Myocyte (in vitro differentiated cells): ENCODE measurements around the gene HERC6. TPM values are rescaled to one million over a fixed set of nuclear protein-coding genes. Genes with fewer than 3 reads are reported as not detected.
"Not testable (repeated sequence)": the region's sequence is repeated elsewhere in the genome, so short reads cannot be mapped to it uniquely, and the experiment has no call there.

Source experiments
- DNase-seq: peaks from one replicate; pipeline ENCODE4 v3.0.0-alpha.2; 2012; ENCODE audit warnings: low read depth
- polyA plus RNA-seq: library from polyadenylated mRNA; unstranded; fragments of >200 nt; gene quantifications from one replicate; pipeline ENCODE4 v1.2.1, GENCODE V29; 2012; ENCODE audit warnings: missing spikeins
- total RNA-seq: library from RNA; depleted of rRNA; stranded (reverse); fragments of >200 nt; gene quantifications from 2 replicates; pipeline ENCODE4 v1.2.3, GENCODE V29; 2014

The HERC6 gene
- total RNA-seq = 9.1 and 11.7 TPM in 2 replicates
- polyA plus RNA-seq = 1.9 TPM

DNA sequence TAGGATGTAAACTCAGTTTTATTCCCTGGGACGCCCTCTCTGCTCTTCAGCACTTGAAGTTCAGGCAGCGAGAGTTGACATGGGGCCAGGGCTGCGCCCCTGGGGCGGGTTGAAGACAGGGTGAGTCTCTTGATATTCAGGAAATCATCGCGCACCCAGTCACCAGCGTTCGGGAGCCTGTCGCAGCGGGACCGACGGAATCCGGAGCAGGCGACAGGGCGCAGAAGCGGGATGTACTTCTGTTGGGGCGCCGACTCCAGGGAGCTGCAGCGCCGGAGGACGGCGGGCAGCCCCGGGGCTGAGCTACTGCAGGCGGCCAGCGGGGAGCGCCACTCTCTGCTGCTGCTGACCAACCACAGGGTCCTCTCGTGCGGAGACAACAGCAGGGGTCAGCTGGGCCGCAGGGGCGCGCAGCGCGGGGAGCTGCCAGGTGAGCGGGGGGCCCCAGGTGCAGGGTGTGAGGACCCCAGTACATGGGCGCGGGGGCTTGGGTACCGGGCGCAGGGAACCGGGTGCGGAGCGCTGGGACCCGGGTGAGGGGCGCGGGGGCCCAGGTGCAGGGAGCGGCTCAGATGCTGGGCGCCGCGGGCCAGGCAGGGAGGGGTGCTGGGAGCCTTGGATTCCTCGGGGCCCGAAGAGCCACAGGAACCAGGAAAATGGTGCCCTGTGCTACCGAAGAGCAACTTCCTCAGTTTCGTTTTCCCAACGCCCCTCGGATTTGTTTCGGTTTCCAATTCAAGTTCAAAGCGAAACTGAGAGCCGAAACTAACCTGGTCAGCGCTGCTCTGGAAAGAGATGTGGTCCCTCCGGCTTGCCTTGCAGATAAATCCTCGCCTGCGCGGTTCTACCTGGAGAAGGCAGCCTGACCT, at the start of gene HERC6:
TSS of gene HERC6 (plus strand) at position 162 of the 869 bp plus-strand sequence. CDS start at position 232, 70 bp downstream.
- peak; percentile 77 for DNase-seq

DNA sequence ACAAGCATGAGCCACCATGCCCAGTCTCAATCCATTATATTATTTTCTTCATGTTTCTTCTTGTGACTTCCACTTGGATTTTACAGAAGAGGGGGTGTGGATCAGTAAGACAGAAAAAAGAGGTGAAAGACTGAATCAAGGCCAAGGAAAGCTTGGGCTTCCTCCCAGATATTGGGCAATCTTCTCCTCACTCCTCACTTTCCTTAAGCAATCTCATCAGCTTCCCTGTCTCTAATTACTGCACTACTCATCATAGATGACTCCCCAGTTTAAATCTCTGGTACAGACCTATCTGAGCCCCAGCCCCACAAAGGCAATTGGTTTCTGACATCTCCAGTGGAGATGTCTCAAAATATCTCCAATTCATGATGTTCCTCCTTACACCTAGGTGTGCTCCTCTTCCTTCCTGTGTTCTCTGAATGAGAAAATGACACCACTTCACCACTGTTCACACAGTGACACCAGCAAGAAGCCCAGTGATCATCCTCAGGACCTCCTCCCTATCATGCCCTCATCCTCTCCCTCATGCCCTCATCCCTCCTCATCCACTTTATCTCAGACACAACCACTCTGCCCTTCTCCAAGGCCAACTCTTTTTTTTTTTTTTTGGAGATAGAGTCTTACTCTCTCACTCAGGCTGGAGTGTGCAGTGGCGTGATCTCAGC, 44.8 kb upstream of the HERC6 start:
- no peak for DNase-seq

DNA sequence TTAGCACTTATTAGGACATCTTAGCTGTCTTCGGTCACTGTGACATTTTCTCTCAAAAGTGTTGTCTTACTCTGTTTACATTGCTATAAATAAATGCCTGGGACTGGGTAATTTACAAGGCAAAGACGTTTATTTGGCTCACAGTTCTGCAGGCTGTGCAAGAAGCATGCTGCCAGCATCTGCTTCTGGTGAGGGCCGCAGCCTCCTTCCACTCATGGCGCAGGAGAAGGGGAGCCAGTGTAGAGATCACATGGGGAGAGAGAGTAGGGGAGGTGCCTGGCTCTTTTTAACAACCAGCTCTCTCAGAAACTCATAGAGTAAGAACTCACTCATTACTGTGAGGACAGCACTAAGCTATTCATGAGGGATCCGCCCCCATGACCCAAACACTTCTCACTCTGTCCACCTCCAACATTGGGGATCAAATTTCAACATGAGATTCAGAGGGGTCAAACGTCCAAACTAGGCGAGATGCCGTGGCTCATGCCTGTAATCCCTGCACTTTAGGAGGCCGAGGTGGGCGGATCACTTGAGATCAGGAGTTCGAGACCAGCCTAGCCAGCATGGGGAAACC, 43.5 kb upstream of the HERC6 start:
- peak; percentile 13 for DNase-seq

DNA sequence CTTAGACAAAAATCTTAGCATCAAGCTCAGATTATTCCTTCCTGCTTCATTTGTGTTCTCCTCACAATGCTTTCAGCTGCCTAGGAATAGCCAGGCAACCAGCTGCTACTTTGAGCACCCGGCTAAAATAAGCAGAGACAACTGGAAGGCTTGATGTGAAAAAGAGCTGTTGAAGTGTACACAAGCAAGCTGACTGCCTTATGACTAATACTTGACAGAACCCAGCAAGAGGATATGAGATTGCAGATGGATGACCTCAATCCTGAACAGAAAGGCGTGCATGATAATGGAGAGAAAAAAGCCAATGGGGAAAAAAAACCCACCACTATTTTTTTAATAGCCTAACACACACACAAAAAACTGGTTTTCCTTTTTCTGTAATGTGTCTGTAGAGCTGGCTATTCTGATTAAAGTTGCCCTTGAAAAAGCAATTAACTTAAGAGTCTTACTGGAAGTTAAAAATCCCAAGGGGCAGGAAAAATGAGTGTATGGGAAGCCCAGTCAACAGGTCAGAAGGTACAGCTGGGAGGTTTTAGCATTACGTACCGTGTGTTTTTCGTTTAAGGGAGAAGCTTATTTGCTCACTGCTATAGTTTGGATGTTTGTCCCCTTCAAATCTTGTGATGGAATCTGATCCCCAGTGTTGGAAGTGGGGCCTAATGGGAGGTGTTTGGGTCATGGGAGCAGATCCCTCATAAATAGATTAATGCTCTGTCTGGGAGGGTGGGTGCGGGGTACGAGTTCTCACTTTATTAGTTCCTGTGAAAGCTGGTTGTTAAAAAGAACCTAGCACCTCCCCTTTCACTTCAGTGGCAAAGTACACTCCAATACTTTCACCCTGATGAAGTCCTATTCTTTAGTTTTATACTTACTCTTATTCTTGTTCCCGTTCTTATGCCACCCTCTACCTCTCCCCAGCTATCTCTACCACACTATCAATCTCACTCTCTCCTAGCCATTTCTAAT, 37.1 kb upstream of the HERC6 start:
- peak; percentile 98 for DNase-seq

DNA sequence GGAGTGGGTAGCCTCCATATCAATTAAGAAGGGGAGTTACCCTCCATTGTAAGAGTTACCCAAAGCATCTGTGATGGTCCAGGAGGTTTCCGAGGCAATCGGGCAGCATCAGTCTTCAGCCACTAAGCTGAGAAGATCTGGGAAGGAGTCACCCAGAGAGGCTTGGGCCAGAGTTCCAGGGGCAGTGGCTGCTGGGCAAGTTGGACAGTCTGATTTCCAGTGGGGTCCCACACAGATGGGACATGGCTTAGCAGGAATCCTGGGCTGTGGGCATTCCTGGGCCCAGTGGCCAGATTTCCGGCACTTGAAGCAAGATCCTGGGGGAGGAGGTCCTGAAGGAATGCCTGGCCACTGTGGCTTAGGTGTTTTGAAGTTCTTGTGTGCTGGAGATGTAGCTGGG, 31.8 kb upstream of the HERC6 start:
- not testable (repeated sequence) for DNase-seq

DNA sequence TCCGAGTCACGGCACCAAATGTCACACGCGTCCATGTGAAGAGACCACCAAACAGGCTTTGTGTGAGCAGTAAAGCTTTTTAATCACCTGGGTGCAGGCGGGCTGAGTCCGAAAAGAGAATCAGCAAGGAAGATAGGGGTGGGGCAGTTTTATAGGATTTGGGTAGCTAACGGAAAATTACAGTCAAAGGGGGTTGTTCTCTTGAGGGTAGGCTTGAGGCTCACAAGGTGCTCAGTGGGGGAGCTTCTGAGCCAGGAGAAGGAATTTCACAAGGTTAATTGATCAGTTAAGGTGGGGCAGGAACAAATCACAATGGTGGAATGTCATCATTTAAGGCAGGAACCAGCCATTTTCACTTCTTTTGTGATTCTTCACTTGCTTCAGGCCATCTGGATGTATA, 29.9 kb upstream of the HERC6 start:
- not testable (repeated sequence) for DNase-seq

DNA sequence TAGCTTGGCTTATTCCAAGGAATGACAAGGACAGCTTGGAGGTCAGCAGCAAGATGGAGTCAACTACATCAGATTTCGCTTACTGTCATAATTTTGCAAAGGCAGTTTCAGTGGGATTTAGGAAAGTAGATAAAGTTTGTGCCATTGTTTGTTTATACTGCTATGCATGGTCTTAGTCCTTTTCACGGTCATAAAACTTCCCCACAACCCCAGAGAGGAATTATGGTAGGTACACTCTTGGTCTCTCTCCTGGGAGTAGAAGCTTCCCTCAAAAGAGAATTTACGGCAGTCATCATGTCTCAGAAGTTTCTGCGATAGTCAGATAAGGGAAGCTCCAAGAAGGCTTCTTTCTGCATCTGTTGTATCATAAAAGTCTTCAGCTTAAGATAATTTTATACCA, 27.9 kb upstream of the HERC6 start:
- DNase-seq = no peak

DNA sequence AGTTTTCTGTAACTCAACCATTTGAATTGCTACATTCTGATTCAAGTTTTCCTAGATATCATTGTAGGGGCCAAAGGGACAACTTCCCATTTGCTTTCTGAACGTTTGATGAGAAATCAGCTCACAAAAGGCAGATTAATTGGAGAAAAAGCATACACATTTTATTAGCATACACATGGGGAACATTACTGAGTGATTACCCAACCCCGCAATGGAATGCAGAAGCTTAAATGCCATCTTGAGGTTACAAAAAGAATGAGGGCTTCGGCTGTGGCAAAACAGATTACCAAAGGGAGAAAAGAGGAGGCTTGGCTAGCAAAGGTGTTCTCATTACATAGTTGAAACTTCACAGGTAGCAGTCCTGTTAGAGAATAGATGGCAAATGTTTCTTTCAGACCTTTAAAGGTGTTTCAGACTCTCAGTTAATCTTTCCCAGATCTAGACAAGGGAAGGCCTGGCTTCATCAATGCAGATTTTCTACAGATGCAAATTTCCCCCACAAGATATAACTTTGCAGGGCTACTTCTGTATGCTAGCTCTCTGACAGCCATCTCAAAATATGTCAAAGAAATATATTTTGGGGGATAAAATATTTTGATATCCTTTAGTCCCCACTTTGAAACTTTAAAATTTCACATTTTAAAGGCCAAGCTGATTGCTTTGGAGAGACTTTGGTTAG, 26.5 kb upstream of the HERC6 start:
- DNase-seq = peak; percentile 82

DNA sequence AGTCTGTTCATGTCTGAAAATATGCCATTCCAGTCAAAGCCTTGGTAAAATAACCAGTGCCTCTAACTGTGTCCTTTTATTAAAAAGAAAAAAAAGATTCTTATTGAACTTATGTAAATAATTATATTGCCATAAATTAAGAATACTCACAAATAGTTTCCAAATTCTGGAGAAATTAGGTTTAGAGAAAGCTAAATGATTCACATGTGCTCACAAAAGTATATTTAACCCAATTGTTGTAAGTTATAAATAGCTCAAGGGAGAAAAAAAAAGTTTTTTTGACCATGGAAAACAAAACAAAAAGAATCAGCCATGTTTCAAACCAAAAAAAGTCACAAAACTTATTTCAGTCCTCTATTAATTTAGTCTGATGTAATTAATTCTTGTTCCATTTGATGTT, 25.3 kb upstream of the HERC6 start:
- no peak for DNase-seq

DNA sequence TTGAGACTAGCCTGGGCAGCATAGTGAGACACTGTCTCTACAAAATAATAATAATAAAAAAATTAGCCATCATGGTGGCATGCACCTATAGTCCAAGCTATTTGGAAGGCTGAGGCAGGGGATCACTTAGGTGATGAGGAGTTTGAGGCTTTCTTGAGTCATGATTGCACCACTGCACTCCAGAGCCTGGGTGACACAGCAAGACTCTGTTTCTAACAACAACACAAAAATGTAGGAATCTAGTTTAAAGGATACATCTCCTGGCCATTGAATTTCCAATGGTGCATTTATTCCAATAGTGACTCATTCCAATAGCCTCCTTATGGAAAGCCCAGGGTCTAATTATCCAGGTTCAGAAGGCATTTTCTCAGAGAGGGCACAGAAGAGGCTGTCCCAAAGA, 21.9 kb upstream of the HERC6 start:
- no peak for DNase-seq

DNA sequence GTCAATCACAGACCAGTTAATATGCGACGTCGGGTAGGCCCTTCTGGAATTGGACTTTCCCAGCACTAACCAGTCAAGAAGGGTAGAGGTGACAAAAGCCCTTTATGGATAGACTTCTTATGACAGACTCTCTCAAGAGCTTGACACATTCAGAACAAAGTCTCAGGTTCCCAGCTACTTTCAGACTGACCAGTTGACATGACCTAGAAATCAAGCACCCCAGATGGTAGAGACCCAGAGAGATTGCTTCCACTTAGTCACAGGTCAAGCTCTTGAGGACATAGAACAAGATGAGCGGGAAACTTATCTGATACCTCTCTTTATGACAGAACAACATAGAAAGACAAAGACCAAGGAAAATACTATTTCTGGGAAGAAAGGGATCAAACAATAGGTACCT, 21.4 kb upstream of the HERC6 start:
- no peak for DNase-seq

DNA sequence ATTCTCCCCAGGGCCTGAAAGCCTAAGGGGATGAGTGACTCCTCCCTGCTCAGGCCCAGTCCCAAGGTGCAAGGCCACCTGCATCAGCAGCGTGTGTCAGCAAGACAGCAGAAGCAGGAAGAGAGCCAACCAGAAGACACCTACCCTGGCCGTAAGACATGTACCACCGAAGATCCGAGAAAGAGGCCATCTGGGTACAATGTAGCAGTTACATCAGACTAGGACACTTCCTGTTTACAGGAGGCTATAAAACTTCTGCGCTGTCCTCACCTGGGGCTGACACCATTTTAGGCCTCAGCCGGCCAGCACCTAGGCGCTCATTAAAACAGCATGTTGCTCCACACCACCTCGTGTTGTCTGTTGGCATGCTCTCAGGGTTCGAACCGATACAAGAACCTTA, 19.1 kb upstream of the HERC6 start:
- DNase-seq = no peak

DNA sequence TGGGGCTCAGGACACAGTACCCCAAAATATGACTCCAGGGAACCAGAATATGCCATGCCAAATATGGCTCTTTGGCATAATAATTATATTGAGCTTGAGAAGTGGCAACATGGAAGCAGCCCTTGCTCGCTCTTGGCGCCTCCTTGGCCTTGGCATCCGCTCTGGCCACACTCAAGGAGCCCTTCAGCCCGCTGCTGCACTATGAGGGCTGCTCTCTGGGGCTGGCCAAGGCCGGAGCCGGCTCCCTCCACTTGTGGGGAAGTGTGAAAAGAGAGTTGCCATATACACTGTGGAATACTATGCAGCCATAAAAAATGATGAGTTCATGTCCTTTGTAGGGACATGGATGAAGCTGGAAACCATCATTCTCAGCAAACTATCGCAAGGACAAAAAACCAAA, 18.4 kb upstream of the HERC6 start:
- no peak for DNase-seq

DNA sequence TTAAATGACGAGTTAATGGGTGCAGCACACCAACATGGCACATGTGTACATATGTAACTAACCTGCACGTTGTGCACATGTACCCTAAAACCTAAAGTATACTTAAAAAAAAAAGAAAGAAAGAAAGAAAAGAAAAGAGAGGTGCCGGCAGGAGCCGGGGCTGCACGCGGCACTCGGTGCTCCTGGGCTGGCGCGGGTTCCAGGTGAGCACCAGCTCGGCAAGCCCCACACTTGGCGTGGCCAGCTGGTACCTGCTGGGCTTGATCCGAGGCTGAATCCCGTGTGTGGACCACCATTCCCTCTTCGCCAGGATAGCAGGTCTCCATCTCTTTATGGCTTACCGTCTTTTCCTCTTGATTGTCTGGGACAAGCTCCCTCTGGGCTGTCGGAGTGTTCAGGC, 17.9 kb upstream of the HERC6 start:
- DNase-seq = no peak

DNA sequence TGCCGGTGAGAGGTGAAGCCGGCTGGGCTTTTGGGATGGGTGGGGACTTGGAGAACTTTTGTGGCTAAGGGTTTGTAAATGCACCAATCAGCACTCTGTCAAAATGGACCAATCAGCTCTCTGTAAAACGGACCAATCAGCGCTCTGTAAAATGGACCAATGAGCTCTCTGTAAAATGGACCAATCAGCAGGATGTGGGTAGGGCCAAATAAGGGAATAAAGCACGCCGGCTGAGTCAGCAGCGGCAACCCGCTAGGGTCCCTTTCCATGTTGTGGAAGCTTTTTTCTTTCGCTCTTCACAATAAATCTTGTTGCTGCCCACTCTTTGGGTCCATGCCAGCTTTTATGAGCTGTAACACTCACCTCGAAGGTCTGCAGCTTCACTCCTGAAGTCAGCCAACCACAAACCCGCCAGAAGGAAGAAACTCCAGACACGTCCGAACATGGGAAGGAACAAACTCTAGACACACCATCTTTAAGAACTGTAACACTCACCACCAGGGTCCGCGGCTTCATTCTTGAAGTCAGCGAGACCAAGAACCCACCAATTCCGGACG, 17.4 kb upstream of the HERC6 start:
- not testable (repeated sequence) for DNase-seq

DNA sequence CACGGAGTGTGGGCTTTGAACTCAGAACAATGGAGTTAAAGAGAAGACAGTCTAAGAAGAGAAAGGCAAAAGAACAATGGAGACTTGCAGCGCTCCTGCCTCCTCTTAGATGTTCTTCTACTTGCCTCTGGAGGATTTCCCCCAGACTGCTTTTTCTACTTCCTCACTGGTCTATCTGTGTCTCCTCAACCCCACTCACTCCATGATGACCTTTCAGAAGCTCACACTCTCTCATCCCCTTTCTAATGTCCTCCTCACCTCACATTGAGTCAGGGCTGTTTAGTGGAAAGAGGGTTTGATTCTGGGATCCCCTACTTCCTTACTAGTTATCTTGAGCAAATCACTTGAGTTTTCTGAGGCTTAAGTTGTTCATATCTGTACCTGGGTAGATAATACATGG, 12.2 kb upstream of the HERC6 start:
- DNase-seq = no peak

DNA sequence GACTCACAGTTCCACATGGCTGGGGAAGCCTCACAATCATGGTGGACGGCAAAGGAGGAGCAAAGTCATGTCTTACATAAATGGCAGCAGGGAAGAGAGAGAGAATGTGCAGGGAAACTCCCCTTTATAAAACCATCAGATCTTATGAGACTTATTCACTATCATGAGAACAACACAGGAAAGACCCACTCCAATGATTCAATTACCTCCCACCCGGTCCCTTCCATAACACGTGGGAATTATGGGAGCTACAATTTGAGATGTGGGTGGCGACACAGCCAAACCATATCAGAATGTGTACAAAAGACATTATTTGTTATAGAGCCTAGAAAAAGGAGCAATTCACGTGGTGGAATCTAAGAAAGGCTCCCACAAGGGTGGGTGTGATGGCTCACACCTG, 10.8 kb upstream of the HERC6 start:
- no peak for DNase-seq

DNA sequence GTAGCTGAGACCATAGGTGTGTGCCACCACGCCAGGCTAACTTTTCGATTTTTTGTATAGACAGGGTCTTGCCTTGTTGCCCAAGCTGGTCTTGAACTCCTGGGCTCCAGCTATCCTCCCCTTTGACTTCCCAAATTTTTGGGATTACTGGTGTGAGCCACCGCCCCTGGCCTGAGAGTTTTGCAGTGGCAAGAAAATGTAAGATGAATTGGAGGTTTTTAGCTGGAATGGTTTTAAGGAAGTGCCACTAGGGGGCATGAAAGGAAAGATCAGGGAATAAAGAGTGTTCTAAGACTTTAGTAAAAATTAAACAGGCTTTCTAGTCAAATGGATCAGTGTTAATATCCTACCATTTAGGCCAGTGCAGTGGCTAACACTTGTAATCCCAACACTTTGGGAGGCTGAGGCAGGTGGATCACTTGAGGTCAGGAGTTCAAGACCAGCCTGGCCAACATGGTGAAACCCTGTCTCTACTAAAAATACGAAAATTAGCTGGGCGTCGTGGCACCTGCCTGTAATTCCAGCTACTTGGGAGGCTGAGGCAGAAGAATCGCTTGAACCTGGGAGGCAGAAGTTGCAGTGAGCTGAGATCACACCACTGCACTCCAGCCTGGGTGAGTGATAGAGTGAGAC, 9.4 kb upstream of the HERC6 start:
- DNase-seq = peak; percentile 59

DNA sequence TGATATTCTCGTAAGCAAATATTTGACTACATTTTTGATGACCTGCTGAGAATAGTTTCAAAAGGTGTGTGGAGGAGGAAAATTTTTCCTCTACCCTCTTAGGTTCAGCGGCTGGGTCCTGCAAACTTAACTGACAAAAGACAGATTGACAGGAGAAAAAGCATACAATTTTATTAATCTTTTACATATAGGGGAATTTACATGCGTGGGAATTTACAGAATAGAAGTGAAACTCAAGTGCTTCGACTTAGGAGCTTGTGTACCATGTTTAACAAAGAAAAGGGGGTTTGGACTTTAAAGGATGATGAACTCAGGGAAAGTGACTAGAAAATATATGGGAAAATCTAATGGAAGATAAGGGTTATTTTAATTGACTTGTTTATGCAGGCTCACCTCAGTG, 2.5 kb downstream of the HERC6 start:
- DNase-seq = no peak

DNA sequence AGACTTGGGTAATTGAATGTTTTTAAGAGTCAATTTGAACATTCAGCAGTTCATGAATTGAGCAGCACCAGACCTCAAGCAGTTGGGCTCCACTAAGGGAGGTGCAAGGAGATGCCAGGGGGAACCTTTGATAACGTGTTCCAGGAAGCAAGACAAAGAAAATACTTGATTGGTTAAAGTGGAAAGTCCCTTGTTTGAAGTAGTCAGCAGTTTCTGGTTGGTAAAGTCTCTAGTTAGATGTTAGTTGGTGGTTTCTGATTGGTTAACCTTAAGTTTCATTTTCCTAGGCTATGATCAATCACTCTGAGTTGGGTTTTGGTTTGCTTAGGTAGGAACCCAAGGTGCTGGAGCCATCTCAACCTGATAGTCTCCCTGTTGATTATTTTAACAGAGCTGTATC, 4.0 kb downstream of the HERC6 start:
- DNase-seq = no peak
